Measurements from ENCODE around the gene PHLDB1.

GRCh38 chr11:118649941-118650340 is 42.5 kb downstream of the PHLDB1 start:
- TF ChIP-seq BHLHE40 (IDR thresholded peaks at IDR 0.05; ENCODE audit: borderline replicate concordance) (no peak), ELF4 (IDR thresholded peaks at IDR 0.05) (no peak), SP1 (IDR thresholded peaks at IDR 0.05) (no peak), CTBP1 (IDR thresholded peaks at IDR 0.05; ENCODE audit: borderline replicate concordance) (no peak), HDGF (IDR thresholded peaks at IDR 0.05; ENCODE audit: borderline replicate concordance) (no peak), FOXM1 (IDR thresholded peaks at IDR 0.05; ENCODE audit: borderline replicate concordance) (no peak), PKNOX1 (IDR thresholded peaks at IDR 0.05) (no peak), SUZ12 (IDR thresholded peaks at IDR 0.05) (no peak), NFRKB (IDR thresholded peaks at IDR 0.05) (no peak), ZNF384 (IDR thresholded peaks at IDR 0.05) (no peak), FOXA1 (IDR thresholded peaks at IDR 0.05) (no peak), ARNT (IDR thresholded peaks at IDR 0.05) (no peak)
